ENCODE data around the gene DOC2A.

DNA sequence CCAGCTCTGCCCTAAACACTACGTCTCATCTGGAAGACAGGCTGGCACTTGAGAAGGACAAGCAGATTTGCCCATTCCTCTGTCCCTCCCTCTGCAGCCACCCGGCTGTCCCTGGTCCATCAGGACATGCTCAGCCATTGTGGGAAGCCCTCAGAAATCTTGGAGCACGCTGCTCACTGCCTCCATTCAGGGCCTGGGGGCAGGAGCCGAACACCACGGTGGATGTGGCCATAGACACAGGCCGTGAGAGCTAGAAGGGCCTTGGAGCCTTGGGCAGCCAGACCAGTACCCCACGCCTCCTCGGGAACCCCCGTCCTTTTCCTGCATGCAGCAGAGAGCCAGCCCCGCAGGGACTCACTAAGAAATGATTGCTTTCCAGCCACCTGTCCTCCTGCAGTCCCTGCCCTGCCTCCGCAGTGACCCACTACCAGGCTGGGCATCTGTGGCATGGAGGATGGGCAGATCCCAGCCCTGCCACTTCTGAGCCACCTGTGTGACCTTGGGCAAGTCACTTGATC, 3.4 kb downstream of the DOC2A start:
- TF ChIP-seq EZH2 (IDR thresholded peaks at IDR 0.05; ENCODE audit: borderline replicate concordance, low read depth, low read length, poor library complexity, severe bottlenecking) = no peak
- TF ChIP-seq, protein P1, sequence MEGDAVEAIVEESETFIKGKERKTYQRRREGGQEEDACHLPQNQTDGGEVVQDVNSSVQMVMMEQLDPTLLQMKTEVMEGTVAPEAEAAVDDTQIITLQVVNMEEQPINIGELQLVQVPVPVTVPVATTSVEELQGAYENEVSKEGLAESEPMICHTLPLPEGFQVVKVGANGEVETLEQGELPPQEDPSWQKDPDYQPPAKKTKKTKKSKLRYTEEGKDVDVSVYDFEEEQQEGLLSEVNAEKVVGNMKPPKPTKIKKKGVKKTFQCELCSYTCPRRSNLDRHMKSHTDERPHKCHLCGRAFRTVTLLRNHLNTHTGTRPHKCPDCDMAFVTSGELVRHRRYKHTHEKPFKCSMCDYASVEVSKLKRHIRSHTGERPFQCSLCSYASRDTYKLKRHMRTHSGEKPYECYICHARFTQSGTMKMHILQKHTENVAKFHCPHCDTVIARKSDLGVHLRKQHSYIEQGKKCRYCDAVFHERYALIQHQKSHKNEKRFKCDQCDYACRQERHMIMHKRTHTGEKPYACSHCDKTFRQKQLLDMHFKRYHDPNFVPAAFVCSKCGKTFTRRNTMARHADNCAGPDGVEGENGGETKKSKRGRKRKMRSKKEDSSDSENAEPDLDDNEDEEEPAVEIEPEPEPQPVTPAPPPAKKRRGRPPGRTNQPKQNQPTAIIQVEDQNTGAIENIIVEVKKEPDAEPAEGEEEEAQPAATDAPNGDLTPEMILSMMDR (conservative IDR thresholded peaks at IDR 0.05; ENCODE audit: low read depth, low read length) = no peak

All from A673 (cell line).